ENCODE measurements around the gene STARD5. TPM values are rescaled to one million over a fixed set of nuclear protein-coding genes. Genes with fewer than 3 reads are reported as not detected.

STARD5 gene
- total RNA-seq, 2 donors from 2014 or later, result 7.3 to 14.9 TPM

- H3K27me3 ChIP-seq (replicated peaks; ENCODE audit: insufficient read depth), result no peaks in the 10 kb centered on the region
- TF ChIP-seq, protein P1, sequence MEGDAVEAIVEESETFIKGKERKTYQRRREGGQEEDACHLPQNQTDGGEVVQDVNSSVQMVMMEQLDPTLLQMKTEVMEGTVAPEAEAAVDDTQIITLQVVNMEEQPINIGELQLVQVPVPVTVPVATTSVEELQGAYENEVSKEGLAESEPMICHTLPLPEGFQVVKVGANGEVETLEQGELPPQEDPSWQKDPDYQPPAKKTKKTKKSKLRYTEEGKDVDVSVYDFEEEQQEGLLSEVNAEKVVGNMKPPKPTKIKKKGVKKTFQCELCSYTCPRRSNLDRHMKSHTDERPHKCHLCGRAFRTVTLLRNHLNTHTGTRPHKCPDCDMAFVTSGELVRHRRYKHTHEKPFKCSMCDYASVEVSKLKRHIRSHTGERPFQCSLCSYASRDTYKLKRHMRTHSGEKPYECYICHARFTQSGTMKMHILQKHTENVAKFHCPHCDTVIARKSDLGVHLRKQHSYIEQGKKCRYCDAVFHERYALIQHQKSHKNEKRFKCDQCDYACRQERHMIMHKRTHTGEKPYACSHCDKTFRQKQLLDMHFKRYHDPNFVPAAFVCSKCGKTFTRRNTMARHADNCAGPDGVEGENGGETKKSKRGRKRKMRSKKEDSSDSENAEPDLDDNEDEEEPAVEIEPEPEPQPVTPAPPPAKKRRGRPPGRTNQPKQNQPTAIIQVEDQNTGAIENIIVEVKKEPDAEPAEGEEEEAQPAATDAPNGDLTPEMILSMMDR (IDR thresholded peaks at IDR 0.05), result no peak
- no peaks in the 10 kb centered on the region for H3K9me3 ChIP-seq
- H3K27ac ChIP-seq, result no peak overlapping the region
- DNase-seq (ENCODE audit: low spot score) (no peak), ATAC-seq (ENCODE audit: insufficient number of reproducible peaks, low FRiP score, low read depth) (no peak)
- peaks cover 0 to 6% of the 10 kb centered on the region in 2 donors for H3K4me1 ChIP-seq (ENCODE audit: control insufficient read depth in 1 of 2, low read depth in 2 of 2)
- H3K4me3 ChIP-seq, result no peak overlapping the region
- no peaks in the 10 kb centered on the region for H3K36me3 ChIP-seq
Observed at GRCh38 chr15:81264072-81264857, 59.7 kb downstream of the STARD5 start.

GRCh38 chr15:81263477-81263876 is 60.5 kb downstream of the STARD5 start:
- DNase-seq (ENCODE audit: low spot score) (no peak), ATAC-seq (ENCODE audit: insufficient number of reproducible peaks, low FRiP score, low read depth) (no peak)
- H3K27me3 ChIP-seq (replicated peaks; ENCODE audit: insufficient read depth), result no peaks in the 10 kb centered on the region
- H3K4me1 ChIP-seq (ENCODE audit: control insufficient read depth in 1 of 2, low read depth in 2 of 2), result peaks cover 0 to 6% of the 10 kb centered on the region in 2 donors
- no peaks in the 10 kb centered on the region for H3K36me3 ChIP-seq
- no peak overlapping the region for H3K27ac ChIP-seq
- TF ChIP-seq, protein P1 (IDR thresholded peaks at IDR 0.05), result no peak
- H3K4me3 ChIP-seq, result no peak overlapping the region
- H3K9me3 ChIP-seq, result no peaks in the 10 kb centered on the region

- Histone ChIP-seq H3K9me3 (no peaks in the 10 kb centered on the region), H3K27ac (no peak overlapping the region), H3K4me1 (ENCODE audit: control insufficient read depth in 1 of 2, low read depth in 2 of 2) (peaks cover 0 to 4% of the 10 kb centered on the region in 2 donors), H3K27me3 (replicated peaks; ENCODE audit: insufficient read depth) (no peaks in the 10 kb centered on the region), H3K36me3 (no peaks in the 10 kb centered on the region), H3K4me3 (no peak overlapping the region)
- ATAC-seq (ENCODE audit: insufficient number of reproducible peaks, low FRiP score, low read depth), result no peak
- TF ChIP-seq, protein P1 (IDR thresholded peaks at IDR 0.05), result no peak
- DNase-seq (ENCODE audit: low spot score), result no peak
Observed at GRCh38 chr15:81261172-81261811, 62.6 kb downstream of the STARD5 start.

GRCh38 chr15:81259760-81260298 is 64.1 kb downstream of the STARD5 start:
- ATAC-seq (ENCODE audit: insufficient number of reproducible peaks, low FRiP score, low read depth) (no peak), DNase-seq (ENCODE audit: low spot score) (no peak)
- H3K36me3 ChIP-seq, result no peaks in the 10 kb centered on the region
- H3K4me3 ChIP-seq, result no peak overlapping the region
- TF ChIP-seq, protein P1 (IDR thresholded peaks at IDR 0.05), result no peak
- no peaks in the 10 kb centered on the region for H3K4me1 ChIP-seq (ENCODE audit: control insufficient read depth in 1 of 2, low read depth in 2 of 2)
- no peaks in the 10 kb centered on the region for H3K9me3 ChIP-seq
- H3K27ac ChIP-seq, result no peak overlapping the region
- H3K27me3 ChIP-seq (replicated peaks; ENCODE audit: insufficient read depth), result no peaks in the 10 kb centered on the region

Other genes starting within 250 kb of the STARD5 start
- 1 to 10 TPM in 1 of 2 donors, not detected in 1; 1.1 TPM for gene CFAP161, start 189.9 kb downstream of the STARD5 start, total RNA-seq
- gene IL16, start 127.3 kb downstream of the STARD5 start, total RNA-seq, result 10 to 100 TPM; 11.1 to 17.1 TPM
- under 1 TPM in 1 of 2 donors, not detected in 1; 0.54 TPM for gene TMC3, start 50.1 kb upstream of the STARD5 start, total RNA-seq

Measured in thoracic aorta (tissue), 2 donors.